ENCODE results near the gene MB21D2.
"Not testable (repeated sequence)": the region's sequence is repeated elsewhere in the genome, so short reads cannot be mapped to it uniquely, and the experiment has no call there.

The MB21D2 gene

DNA sequence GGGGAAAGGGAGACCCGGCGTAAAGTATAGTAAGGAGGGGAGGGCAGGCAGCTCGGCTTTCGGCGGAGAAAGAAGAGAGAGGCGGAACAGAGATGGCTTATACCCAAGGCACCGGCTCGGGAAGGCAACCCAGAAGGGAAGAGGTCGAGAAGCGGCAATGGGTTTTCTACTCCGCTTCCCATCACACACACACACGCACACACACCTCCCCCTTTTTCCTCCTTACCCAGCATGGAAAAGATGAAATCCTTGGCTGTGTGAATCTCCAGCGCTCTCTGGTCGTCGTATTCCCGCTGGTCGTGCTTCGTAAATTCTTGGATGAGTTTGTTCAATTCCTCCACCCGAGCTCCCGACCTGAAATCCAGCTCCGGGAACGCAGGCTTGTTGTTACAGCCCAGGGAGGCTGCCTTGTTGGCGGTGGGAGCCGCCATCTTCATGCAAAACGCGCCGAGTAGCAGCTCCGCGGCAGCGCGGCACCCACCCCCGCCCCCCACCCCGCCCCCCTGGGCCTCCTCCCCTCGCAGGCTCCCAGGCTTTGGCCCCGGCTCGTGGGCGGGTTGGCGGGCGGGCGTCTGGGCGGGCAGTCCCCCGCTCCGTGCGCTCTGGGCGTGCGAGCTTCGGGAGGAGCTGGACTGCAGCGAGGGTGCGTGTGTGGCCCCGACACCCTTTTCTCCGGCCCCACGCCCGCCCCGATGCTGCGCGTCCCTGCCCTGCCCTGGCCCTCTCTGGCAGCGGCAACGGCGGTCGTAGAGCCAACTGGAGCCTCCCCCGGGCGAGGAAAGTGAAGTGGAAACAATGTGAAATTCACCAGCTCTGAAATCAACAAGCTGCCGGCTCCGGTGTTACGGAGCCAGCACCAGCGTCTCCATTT lies at the start of gene MB21D2:
MB21D2 (minus strand) TSS at position 453 of the 871 bp plus-strand sequence; CDS start at position 437, 16 bp downstream.
- FAIRE-seq = no peak

- not testable (repeated sequence) for FAIRE-seq
Observed at GRCh38 chr3:192964959-192965719, 47.5 kb upstream of the MB21D2 start.

DNA sequence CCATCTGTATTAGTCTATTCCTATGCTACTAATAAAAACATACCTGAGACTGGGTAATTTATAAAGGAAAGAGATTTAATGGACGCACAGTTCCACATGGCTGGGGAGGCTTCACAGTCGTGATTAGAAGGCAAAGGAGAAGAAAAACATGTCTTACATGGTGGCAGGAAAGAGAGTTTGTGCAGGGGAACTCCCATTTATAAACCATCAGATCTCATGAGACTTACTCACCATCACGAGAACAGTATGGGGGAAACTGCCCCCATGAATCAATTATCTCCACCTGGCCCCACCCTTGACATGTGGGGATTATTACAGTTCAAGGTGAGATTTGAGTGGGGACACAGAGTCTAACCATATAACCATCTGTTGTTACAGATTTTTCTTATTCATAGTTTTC lies 42.1 kb upstream of the MB21D2 start:
- no peak for FAIRE-seq

DNA sequence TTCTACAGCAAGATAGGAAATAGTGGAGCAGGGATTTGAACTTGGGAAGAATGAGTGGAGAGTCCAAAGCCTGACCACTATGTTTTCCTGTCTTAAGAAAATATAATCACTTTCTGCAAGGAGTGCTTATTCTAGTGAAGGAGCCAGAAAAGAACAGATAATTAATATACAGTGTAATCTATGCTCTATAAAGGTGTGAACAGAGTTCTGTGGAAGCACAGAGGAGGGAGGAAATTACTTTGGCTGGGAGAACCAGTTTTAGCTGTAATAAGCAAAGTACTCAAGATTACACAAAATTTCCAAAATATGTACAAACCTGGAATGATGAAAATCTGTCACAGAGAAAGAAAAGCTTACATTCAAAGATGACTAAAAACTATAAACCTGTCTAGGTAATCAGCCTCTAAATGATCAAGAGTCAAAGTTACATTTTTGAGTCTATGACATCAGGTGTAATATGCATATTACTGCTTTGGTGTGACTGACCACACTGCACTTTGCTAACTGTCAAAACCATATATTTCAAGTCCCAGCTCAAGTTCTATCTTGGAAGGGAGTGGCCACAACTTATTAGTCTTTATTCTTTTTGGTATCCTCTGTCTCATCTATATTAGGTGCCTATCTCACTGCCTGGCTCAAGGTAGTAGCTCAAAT lies 40.7 kb upstream of the MB21D2 start:
- FAIRE-seq = no peak

GRCh38 chr3:192957441-192958021 lies 39.9 kb upstream of the MB21D2 start:
- FAIRE-seq = no peak

- no peak for FAIRE-seq
Observed at GRCh38 chr3:192953926-192954325, 36.3 kb upstream of the MB21D2 start.

GRCh38 chr3:192947421-192947820 lies 29.8 kb upstream of the MB21D2 start:
- FAIRE-seq = no peak

GRCh38 chr3:192943393-192943792 lies 25.7 kb upstream of the MB21D2 start:
- no peak for FAIRE-seq

DNA sequence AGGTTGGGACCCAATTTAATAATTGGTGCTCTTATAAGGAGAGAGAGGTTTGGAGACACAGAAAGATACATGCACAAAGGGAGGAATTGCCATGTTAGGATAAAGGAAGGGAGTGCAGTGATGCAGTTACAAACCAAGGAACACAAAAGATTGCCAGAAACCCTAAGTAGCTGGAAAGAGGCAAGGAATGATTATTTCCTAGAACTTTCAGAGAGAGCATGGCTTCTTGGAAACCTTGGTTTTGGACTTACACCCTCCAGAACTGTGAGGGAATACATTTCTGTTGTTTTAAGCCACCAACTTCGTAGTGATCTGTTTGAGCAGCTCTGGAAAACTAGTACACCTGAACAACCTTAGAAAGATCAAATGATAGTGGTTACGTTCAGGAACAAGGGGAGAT lies 25.0 kb upstream of the MB21D2 start:
- FAIRE-seq = no peak

GRCh38 chr3:192940129-192940528 lies 22.5 kb upstream of the MB21D2 start:
- FAIRE-seq = no peak

GRCh38 chr3:192935441-192935840 lies 17.8 kb upstream of the MB21D2 start:
- FAIRE-seq = no peak

- FAIRE-seq = no peak
Observed at GRCh38 chr3:192933779-192934460, 16.3 kb upstream of the MB21D2 start.

GRCh38 chr3:192933259-192933658 lies 15.6 kb upstream of the MB21D2 start:
- FAIRE-seq = no peak

DNA sequence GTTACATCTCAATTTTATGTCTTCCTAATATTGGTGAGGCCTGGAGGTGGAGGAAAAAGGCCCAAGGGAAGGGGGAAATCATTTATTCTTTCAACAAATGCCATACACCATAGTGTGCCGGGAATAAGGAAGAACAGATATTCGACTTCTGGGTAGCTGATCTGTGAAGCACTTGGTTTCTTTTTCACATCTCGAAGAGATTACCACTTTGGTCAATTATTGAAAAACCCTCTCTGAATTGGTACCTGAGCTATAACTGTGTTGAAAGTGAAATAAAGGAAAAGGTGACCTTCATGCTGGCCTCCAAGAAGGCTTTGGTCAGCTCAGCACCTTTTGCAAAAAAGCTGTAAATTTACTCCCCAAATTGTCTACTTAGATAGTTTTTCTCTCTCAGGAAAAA lies 14.2 kb upstream of the MB21D2 start:
- FAIRE-seq = no peak

DNA sequence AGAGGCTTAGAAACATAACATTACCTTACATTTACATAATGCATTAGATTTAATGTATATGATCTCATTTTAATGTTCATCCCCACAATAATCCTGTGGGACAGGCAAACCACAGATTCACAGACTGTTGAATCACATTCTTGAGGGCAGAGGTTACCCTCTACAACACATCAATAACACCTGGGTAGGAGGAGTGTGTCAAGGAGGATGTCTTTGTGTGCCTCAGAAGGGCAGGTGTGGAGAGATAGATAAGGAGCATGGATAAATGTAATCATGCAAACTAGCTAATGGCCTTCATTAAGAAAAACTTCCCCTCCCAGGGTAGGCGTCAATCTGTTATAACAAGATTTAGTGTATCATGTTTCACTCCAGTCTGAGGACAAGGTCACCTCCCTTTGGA lies 12.9 kb upstream of the MB21D2 start:
- FAIRE-seq = no peak

- FAIRE-seq = no peak
Observed at GRCh38 chr3:192929755-192930547, 12.3 kb upstream of the MB21D2 start.

DNA sequence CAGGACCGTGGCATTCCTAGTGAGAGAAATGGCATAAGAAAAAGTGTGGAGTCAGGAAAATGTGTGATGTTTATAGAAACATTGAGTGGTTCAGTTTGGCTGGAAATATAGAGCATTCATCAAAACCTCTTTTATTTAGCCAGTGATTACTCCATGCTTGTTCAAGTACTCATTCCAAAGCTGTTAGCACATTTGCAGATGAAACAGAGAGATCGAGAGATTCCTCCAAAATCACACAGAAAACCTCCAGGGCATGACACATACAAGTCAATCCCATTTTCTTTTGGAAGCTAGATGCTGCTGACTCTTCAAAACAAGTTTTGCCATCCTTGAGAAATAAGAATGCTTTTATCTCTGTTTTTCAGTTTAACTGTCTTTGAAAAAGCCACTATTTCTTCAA lies 11.5 kb upstream of the MB21D2 start:
- no peak for FAIRE-seq

GRCh38 chr3:192928720-192929119 lies 11.1 kb upstream of the MB21D2 start:
- peak; percentile 69 for FAIRE-seq

DNA sequence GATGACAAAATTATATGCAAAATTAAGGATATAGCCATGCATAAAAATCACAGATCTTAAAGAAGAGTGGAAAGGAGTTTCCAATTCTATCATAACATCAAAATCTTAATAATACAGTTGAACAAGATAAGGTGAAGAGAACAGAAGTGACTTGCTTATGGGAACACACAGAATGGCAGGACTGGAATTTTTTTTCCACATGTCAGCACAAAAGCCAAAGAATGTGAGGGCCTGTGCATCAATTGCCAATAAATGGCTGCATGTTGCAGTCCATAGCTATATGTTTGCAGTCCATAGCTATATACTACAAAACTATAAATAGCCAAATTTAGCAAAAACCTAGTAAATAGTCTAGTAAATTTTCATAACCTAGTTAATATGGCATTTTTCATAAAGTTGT lies 10.4 kb upstream of the MB21D2 start:
- FAIRE-seq = no peak

DNA sequence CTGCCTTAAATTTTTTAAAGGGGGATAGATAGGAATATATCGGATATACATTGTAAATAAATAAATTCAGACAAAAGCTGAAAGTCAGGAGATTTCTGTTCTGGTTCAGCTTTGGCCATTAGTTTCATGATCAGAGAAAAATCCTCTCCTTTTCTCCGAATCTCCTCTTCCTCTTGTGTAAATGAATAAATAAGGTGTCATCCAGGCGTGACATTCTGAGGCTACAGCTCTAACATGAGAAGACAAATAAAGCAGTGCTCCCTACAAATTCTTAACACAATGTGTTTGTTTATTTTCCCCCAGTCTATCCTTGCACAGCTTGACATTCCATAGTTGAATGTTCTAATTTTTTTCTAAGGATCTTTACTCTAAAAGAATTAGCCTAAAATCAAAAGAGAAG lies 9.4 kb upstream of the MB21D2 start:
- no peak for FAIRE-seq

GRCh38 chr3:192923731-192924130 lies 6.1 kb upstream of the MB21D2 start:
- FAIRE-seq = no peak

DNA sequence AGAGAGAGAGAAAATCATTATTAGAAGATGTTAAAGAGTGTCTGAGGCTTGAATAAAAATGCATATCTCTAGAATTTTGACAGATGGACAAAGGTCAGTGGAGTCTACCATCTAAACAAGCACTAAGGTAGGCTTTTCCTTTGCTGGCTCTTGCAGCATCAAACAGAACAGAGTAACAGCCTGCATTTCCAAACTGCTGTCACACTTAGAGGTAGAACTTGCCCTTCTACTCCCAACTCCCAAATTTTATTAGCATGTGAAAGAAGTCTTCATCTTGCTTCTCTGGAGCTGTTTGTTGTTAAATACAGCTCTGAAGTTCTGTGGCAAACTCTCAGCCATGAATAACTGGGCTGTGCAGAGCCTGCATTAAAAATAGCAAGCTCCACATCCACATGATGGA lies 4.1 kb upstream of the MB21D2 start:
- no peak for FAIRE-seq

Data from islet of Langerhans (tissue), 1 donor.